Body of pancreas (tissue), 4 donors: ENCODE results near the gene ANO10.

Experiments used
- POLR2A ChIP-seq, 3 donors: fragments of 450-650 bp; IDR thresholded peaks; one replicate each; pipeline ENCODE4 v1.6.1; 2016; ENCODE audit warnings: antibody characterized with exemption in 3 of 3, mild to moderate bottlenecking in 2 of 3
- TF ChIP-seq, protein P1 (sequence below), 7 experiments: fragments of 450-650 bp in 4 of 7; fragments of 200-600 bp in 3 of 7; sonication (generic) in 3 of 7; IDR thresholded peaks; one replicate each; pipeline ENCODE4 v1.5.1; 2016 to 2019; ENCODE audit warnings: antibody characterized with exemption in 7 of 7

DNA sequence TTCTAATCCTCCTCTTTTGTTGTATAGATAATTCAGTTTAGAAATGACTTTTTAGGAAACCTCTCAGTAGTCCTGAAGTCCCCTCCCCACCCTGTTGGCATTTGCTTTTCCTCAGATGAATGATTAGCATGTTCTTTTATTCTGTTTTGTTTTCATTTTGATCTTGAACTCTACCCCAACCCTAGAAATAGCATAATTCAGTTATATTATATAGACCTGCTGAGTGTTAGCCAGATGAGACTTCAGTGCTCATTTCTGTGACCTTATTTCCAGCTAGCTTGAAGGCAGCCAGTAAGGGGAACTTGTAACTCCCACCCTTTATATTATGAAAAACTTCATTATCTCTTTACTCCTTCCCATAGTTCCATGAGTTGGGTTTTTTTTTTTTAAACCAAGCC, 294.2 kb downstream of the ANO10 start:
- TF ChIP-seq, protein P1, sequence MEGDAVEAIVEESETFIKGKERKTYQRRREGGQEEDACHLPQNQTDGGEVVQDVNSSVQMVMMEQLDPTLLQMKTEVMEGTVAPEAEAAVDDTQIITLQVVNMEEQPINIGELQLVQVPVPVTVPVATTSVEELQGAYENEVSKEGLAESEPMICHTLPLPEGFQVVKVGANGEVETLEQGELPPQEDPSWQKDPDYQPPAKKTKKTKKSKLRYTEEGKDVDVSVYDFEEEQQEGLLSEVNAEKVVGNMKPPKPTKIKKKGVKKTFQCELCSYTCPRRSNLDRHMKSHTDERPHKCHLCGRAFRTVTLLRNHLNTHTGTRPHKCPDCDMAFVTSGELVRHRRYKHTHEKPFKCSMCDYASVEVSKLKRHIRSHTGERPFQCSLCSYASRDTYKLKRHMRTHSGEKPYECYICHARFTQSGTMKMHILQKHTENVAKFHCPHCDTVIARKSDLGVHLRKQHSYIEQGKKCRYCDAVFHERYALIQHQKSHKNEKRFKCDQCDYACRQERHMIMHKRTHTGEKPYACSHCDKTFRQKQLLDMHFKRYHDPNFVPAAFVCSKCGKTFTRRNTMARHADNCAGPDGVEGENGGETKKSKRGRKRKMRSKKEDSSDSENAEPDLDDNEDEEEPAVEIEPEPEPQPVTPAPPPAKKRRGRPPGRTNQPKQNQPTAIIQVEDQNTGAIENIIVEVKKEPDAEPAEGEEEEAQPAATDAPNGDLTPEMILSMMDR (IDR thresholded peaks at IDR 0.05): no peak
- TF ChIP-seq POLR2A (IDR thresholded peaks at IDR 0.05): no peak
